ENCODE measurements around the gene MSI2.

GRCh38 chr17:57580055-57580739 lies 323.9 kb downstream of the MSI2 start:
- no peak for TF ChIP-seq CTCF (conservative IDR thresholded peaks at IDR 0.05; ENCODE audit: low read length)
- no peak for TF ChIP-seq EZH2phosphoT487 (IDR thresholded peaks at IDR 0.05; ENCODE audit: borderline replicate concordance, low read depth, low read length)
